ENCODE results near the gene TLK1. TPM values are rescaled to one million over a fixed set of nuclear protein-coding genes. Genes with fewer than 3 reads are reported as not detected.

Gene TLK1
- total and polyA plus RNA-seq, 2 donors (not counting 3 experiments of a cell fraction or from before 2014, with no cell fraction given), result 5.8 to 62.7 TPM

DNA sequence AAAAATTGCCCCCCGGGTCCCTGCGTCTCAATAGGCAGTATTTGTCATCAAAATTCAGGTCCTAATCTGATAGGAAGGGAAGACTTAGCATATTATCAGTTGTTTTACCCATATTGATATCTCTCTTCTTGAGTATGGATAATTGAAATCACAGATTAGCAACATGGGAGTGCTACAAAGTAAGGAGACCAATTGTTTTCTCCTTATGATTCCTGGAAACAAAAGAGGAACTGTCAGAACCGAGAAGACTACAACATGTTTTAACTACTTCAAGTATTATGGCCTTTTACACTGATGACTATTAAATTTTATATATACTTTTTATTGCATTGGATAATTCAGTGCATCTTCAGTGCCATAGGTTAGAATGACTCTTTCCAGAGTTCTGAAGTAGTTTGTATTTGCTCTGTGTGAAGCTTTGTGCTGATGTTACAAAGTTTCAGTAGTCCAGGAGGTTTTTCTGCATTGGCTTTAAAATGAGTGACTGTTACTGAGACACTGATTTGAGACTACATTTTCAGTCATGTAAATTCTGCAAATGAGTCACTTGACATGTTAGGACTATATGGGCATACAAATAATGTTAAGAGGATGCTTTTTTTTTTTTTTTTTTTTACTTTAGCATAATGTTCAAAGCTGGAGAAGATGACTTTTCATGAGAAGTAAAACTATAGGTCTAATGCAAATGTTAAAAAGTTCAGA is 19.7 kb upstream of the TLK1 start:
- Histone ChIP-seq H3K4me2 (ENCODE audit: insufficient read depth, low read length) (no peak overlapping the region), H3K79me2 (ENCODE audit: control insufficient read depth, insufficient read depth, low read length) (no peaks in the 10 kb centered on the region), H4K20me1 (replicated peaks; ENCODE audit: control insufficient read depth, extremely low read depth, insufficient read depth, low read length) (no peaks in the 10 kb centered on the region), H3K4me1 (ENCODE audit: control insufficient read depth, extremely low read depth, insufficient read depth, low read length) (no peaks in the 10 kb centered on the region), H3K36me3 (ENCODE audit: control insufficient read depth in 2 of 2, extremely low read depth in 1 of 2, insufficient read depth in 2 of 2, low read length in 2 of 2) (no peaks in the 10 kb centered on the region), H3K9me1 (replicated peaks; ENCODE audit: control insufficient read depth, extremely low read depth, insufficient read depth, low read length) (no peaks in the 10 kb centered on the region), H3K9me3 (replicated peaks; ENCODE audit: control insufficient read depth, insufficient read depth, low read length) (no peaks in the 10 kb centered on the region), H2AFZ (ENCODE audit: low read depth, low read length) (no peak overlapping the region), H3K9ac (replicated peaks; ENCODE audit: extremely low read depth, insufficient read depth, low read length) (no peak overlapping the region), H3K4me3 (replicated peaks in 1 of 3; ENCODE audit: insufficient read depth in 1 of 3, low read depth in 1 of 3, low read length in 3 of 3) (no peak overlapping the region), H3K27ac (ENCODE audit: insufficient read depth, low read depth, low read length) (no peak overlapping the region), H3K27me3 (ENCODE audit: control insufficient read depth in 2 of 2, insufficient read depth in 2 of 2, low read length in 2 of 2) (no peaks in the 10 kb centered on the region)
- intact Hi-C loops (cut with micrococcal nuclease), result no loop called here
- ChIA-PET POLR2A (no interaction called here), CTCF (interaction anchor here (0.7 to 2.4 kb wide), 3 partner anchors 159 to 283 kb away, joined by 3 to 6 read pairs (median 3); no protein-coding TSS in a partner anchor)
- BruUV-seq (replicated peaks), result no TSS peak
- DNase-seq (ENCODE audit: low read depth, low spot score), result no peak
- no peak for FAIRE-seq
- dilution Hi-C loops (cut with MboI; ENCODE audit: extremely low pct_ligation_motif_present, low sequenced_read_pairs), result no loop called here
- TF ChIP-seq POLR2A (IDR thresholded peaks at IDR 0.05; ENCODE audit: low read depth, low read length) (no peak), EZH2 (IDR thresholded peaks at IDR 0.05; ENCODE audit: borderline replicate concordance, low read depth, low read length, severe bottlenecking) (no peak), MYC (IDR thresholded peaks at IDR 0.05; ENCODE audit: low read depth, low read length) (no peak), GATA2 (IDR thresholded peaks at IDR 0.05; ENCODE audit: insufficient read depth, insufficient read length, low read depth, low read length) (no peak), FOS (IDR thresholded peaks at IDR 0.05; ENCODE audit: borderline replicate concordance, insufficient read depth, low read length) (no peak)

DNA sequence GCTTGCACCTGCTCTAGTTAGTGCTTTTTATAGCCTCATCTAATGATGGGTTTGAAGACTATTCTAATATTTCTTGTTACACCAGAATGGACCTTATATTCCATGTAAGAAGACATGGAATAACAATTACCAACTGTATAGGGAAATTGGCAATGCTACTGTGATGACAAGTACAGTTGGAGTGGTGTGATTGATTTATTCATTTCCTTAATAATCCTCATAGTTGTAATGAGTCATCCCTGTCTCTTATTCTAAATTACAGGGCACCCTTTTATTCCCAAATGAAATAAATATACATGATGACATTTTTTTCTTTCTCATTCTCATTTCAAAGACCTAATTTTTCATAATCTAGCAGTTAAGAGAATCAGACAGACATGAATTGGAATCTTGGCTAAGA is 18.3 kb upstream of the TLK1 start:
- BruUV-seq (replicated peaks), result no TSS peak
- TF ChIP-seq POLR2AphosphoS5 (IDR thresholded peaks at IDR 0.05; ENCODE audit: insufficient read depth, low read depth, low read length) (no peak), MYC (IDR thresholded peaks at IDR 0.05; ENCODE audit: low read depth, low read length) (no peak), FOS (IDR thresholded peaks at IDR 0.05; ENCODE audit: borderline replicate concordance, insufficient read depth, low read length) (peak; percentile 42), GATA2 (IDR thresholded peaks at IDR 0.05; ENCODE audit: insufficient read depth, insufficient read length, low read depth, low read length) (no peak)
- TF ChIP-seq, protein P1, sequence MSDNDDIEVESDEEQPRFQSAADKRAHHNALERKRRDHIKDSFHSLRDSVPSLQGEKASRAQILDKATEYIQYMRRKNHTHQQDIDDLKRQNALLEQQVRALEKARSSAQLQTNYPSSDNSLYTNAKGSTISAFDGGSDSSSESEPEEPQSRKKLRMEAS (IDR thresholded peaks at IDR 0.05; ENCODE audit: insufficient read depth, insufficient read length), result no peak
- TF ChIP-seq, protein P2, sequence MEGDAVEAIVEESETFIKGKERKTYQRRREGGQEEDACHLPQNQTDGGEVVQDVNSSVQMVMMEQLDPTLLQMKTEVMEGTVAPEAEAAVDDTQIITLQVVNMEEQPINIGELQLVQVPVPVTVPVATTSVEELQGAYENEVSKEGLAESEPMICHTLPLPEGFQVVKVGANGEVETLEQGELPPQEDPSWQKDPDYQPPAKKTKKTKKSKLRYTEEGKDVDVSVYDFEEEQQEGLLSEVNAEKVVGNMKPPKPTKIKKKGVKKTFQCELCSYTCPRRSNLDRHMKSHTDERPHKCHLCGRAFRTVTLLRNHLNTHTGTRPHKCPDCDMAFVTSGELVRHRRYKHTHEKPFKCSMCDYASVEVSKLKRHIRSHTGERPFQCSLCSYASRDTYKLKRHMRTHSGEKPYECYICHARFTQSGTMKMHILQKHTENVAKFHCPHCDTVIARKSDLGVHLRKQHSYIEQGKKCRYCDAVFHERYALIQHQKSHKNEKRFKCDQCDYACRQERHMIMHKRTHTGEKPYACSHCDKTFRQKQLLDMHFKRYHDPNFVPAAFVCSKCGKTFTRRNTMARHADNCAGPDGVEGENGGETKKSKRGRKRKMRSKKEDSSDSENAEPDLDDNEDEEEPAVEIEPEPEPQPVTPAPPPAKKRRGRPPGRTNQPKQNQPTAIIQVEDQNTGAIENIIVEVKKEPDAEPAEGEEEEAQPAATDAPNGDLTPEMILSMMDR (IDR thresholded peaks at IDR 0.05; ENCODE audit: extremely low read depth in 1 of 2, insufficient read depth in 1 of 2, low read depth in 1 of 2, low read length in 2 of 2), result no peak
- Histone ChIP-seq H3K27ac (ENCODE audit: insufficient read depth, low read depth, low read length) (no peak overlapping the region), H2AFZ (ENCODE audit: low read depth, low read length) (no peak overlapping the region), H3K27me3 (ENCODE audit: control insufficient read depth in 2 of 2, insufficient read depth in 2 of 2, low read length in 2 of 2) (no peaks in the 10 kb centered on the region), H3K79me2 (ENCODE audit: control insufficient read depth, insufficient read depth, low read length) (no peaks in the 10 kb centered on the region), H3K9me1 (replicated peaks; ENCODE audit: control insufficient read depth, extremely low read depth, insufficient read depth, low read length) (no peaks in the 10 kb centered on the region), H3K4me2 (ENCODE audit: insufficient read depth, low read length) (no peak overlapping the region), H4K20me1 (replicated peaks; ENCODE audit: control insufficient read depth, extremely low read depth, insufficient read depth, low read length) (no peaks in the 10 kb centered on the region), H3K9me3 (replicated peaks; ENCODE audit: control insufficient read depth, insufficient read depth, low read length) (no peaks in the 10 kb centered on the region), H3K9ac (replicated peaks; ENCODE audit: extremely low read depth, insufficient read depth, low read length) (no peak overlapping the region), H3K4me1 (ENCODE audit: control insufficient read depth, extremely low read depth, insufficient read depth, low read length) (no peaks in the 10 kb centered on the region), H3K4me3 (replicated peaks in 1 of 3; ENCODE audit: insufficient read depth in 1 of 3, low read depth in 1 of 3, low read length in 3 of 3) (no peak overlapping the region), H3K36me3 (ENCODE audit: control insufficient read depth in 2 of 2, extremely low read depth in 1 of 2, insufficient read depth in 2 of 2, low read length in 2 of 2) (no peaks in the 10 kb centered on the region)
- no peak for DNase-seq (ENCODE audit: low read depth, low spot score)
- dilution Hi-C loops (cut with MboI; ENCODE audit: extremely low pct_ligation_motif_present, low sequenced_read_pairs), result no loop called here
- POLR2A ChIA-PET, result no interaction called here
- CTCF ChIA-PET, result no interaction called here
- intact Hi-C loops (cut with micrococcal nuclease), result no loop called here
- peak; percentile 4 for FAIRE-seq

Data from endothelial cell of umbilical vein (primary cell).